GM19239 (cell line): ENCODE data around the gene TTLL5.

Source experiments
- DNase-seq: peaks from one replicate; pipeline ENCODE4 v3.0.0; 2011; ENCODE audit warnings: low spot score; ENCODE audit not compliant: insufficient read length
- FAIRE-seq: peaks from 2 replicates; lab custom pipeline; 2011; peaks lifted over from hg19 to GRCh38; lab: Jason Lieb, UNC

The TTLL5 gene

GRCh38 chr14:75978249-75978731 is 317.2 kb downstream of the TTLL5 start:
- no peak for FAIRE-seq
- DNase-seq: no peak

GRCh38 chr14:75979071-75979571 is 318.1 kb downstream of the TTLL5 start:
- no peak for DNase-seq
- FAIRE-seq: peak; percentile 37

GRCh38 chr14:75979648-75980565 is 318.9 kb downstream of the TTLL5 start:
- no peak for FAIRE-seq
- no peak for DNase-seq

- DNase-seq: no peak
- FAIRE-seq: no peak
Observed at GRCh38 chr14:75980856-75981255, 319.8 kb downstream of the TTLL5 start.

- DNase-seq (peak; percentile 45), FAIRE-seq (peak; percentile 78)
Observed at GRCh38 chr14:75981426-75982265, 320.6 kb downstream of the TTLL5 start, which contains the start of gene TGFB3. Gene TGFB3 (minus strand): TSS chr14:75981995. CDS start chr14:75980893, 1,102 bp downstream.

- DNase-seq: peak; percentile 59
- no peak for FAIRE-seq
Observed at GRCh38 chr14:75982266-75983018, 321.4 kb downstream of the TTLL5 start.

GRCh38 chr14:75983019-75983358 is 321.9 kb downstream of the TTLL5 start:
- DNase-seq (no peak), FAIRE-seq (no peak)

GRCh38 chr14:75984674-75985073 is 323.6 kb downstream of the TTLL5 start:
- FAIRE-seq: no peak
- no peak for DNase-seq

- peak; percentile 75 for FAIRE-seq
Observed at GRCh38 chr14:75985618-75986438, 324.8 kb downstream of the TTLL5 start, which contains the start of gene IFT43. Gene IFT43 (plus strand): TSS chr14:75985763. CDS start chr14:75985787, 24 bp downstream.

GRCh38 chr14:75986439-75986765 is 325.4 kb downstream of the TTLL5 start:
- no peak for DNase-seq
- no peak for FAIRE-seq

More at GRCh38 chr14:75985618-75986438, 324.8 kb downstream of the TTLL5 start, which contains the start of gene IFT43:
- peak; percentile 85 for DNase-seq

GRCh38 chr14:75987201-75987970 is 326.3 kb downstream of the TTLL5 start:
- DNase-seq: no peak
- FAIRE-seq: no peak

GRCh38 chr14:75989134-75989533 is 328.1 kb downstream of the TTLL5 start:
- DNase-seq (no peak), FAIRE-seq (no peak)

- DNase-seq (no peak), FAIRE-seq (no peak)
Observed at GRCh38 chr14:75990297-75990696, 329.3 kb downstream of the TTLL5 start.

GRCh38 chr14:75991753-75992152 is 330.7 kb downstream of the TTLL5 start:
- DNase-seq (no peak), FAIRE-seq (no peak)

GRCh38 chr14:75993567-75994041 is 332.6 kb downstream of the TTLL5 start:
- DNase-seq: no peak
- peak; percentile 44 for FAIRE-seq

GRCh38 chr14:75995372-75996041 is 334.5 kb downstream of the TTLL5 start:
- FAIRE-seq (no peak), DNase-seq (no peak)

- FAIRE-seq (no peak), DNase-seq (no peak)
Observed at GRCh38 chr14:75996488-75996887, 335.4 kb downstream of the TTLL5 start.
